ENCODE measurements around the gene PTPRD. TPM values are rescaled to one million over a fixed set of nuclear protein-coding genes. Genes with fewer than 3 reads are reported as not detected.

PTPRD gene
- total RNA-seq, 1 donor from 2014 or later = 139 TPM

DNA sequence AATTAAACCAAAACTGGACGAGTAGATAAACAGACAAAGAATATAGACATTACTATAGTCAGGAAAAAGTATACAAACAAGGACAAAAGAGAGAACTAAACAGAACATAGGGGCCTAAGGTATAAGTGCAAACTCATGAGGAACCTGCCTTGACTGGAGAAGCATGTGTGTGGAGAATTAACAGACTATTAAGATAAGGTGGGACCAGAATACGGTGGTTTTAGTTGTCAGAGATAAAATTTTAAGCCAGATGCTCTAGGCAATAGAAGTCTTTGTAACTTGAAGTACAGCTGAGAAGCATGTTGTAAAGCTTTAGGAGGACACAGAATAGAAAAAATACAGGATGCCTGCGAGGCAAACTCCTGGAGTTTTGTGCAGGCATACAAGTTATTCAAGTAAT is 707.1 kb downstream of the PTPRD start:
- no peaks in the 10 kb centered on the region for H3K9me3 Mint-ChIP-seq
- no peak for TF ChIP-seq CTCF (conservative IDR thresholded peaks at IDR 0.05)
- no peaks in the 10 kb centered on the region for H3K4me1 Mint-ChIP-seq
- no peaks in the 10 kb centered on the region for H3K36me3 Mint-ChIP-seq (ENCODE audit: low read depth)
- no peak overlapping the region for H3K4me3 Mint-ChIP-seq
- no peak overlapping the region for H3K27ac Mint-ChIP-seq (ENCODE audit: unreplicated experiment)
- DNase-seq (ENCODE audit: low read depth, low spot score) = no peak
- no peaks in the 10 kb centered on the region for H3K27me3 Mint-ChIP-seq (ENCODE audit: low read depth)

DNA sequence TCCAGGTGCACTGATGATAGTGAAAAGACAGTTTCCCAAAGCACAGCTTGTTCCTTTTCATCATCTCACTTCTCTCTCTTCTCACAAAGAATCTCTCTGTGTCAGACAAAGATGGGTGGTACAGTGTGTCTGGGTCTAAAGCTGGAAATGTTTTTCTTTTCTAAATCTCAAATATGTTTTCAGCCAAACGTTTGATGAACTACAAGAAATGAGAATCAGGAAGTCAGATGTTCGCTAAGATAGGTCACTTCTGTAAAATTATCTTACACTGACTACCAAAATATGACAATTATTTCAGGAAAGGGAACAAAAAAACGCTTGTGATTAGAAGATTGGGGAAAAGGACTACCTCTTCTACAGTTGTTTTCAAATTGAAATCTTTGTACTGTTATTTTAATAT is 708.8 kb downstream of the PTPRD start:
- DNase-seq (ENCODE audit: low read depth, low spot score) = no peak
- H3K27ac Mint-ChIP-seq (ENCODE audit: unreplicated experiment) = no peak overlapping the region
- TF ChIP-seq CTCF (conservative IDR thresholded peaks at IDR 0.05) = no peak
- no peaks in the 10 kb centered on the region for H3K27me3 Mint-ChIP-seq (ENCODE audit: low read depth)
- H3K36me3 Mint-ChIP-seq (ENCODE audit: low read depth) = no peaks in the 10 kb centered on the region
- no peak overlapping the region for H3K4me3 Mint-ChIP-seq
- no peaks in the 10 kb centered on the region for H3K9me3 Mint-ChIP-seq
- no peaks in the 10 kb centered on the region for H3K4me1 Mint-ChIP-seq

DNA sequence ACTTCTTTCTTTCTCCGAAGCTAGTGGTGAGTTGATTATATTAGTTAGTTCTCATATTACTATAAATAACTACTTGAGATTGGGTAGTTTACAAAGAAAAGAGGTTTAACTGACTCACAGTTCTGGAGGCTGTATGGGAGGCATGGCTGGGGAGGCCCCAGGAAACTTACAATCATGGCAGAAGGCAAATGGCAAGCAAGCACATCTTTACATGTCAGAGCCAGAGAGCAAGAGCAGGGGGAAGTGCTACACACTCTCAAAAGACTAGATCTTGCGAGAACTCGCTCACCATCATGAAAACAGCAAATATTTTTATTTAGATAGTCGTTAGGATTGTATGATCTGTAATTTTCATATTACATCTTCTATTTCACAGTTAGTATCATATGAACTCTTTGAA is 711.2 kb downstream of the PTPRD start:
- Mint-ChIP-seq H3K4me3 (no peak overlapping the region), H3K9me3 (no peaks in the 10 kb centered on the region), H3K27ac (ENCODE audit: unreplicated experiment) (no peak overlapping the region), H3K36me3 (ENCODE audit: low read depth) (no peaks in the 10 kb centered on the region), H3K27me3 (ENCODE audit: low read depth) (no peaks in the 10 kb centered on the region), H3K4me1 (no peaks in the 10 kb centered on the region)
- no peak for TF ChIP-seq CTCF (conservative IDR thresholded peaks at IDR 0.05)
- DNase-seq (ENCODE audit: low read depth, low spot score) = no peak

DNA sequence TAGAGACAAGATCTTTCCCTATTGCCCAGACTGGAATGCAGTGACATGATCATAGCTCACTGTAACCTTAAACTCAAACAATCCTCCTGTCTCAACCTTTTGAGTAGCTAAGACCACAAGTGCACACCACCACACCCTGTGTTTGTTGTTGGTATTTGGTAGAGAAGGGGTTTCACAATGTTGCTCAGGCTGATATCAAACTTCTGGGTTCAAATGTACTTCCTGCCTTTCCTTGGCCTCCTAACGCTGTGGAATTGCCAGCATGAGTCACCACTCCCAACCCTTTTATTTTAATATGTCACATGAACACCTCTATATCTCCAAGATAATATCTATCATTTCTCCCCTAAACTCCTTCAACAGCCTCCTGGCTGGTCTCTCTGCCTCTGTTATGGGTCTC is 719.0 kb downstream of the PTPRD start:
- no peaks in the 10 kb centered on the region for H3K36me3 Mint-ChIP-seq (ENCODE audit: low read depth)
- H3K27me3 Mint-ChIP-seq (ENCODE audit: low read depth) = no peaks in the 10 kb centered on the region
- DNase-seq (ENCODE audit: low read depth, low spot score) = no peak
- TF ChIP-seq CTCF (conservative IDR thresholded peaks at IDR 0.05) = no peak
- no peaks in the 10 kb centered on the region for H3K9me3 Mint-ChIP-seq
- H3K27ac Mint-ChIP-seq (ENCODE audit: unreplicated experiment) = no peak overlapping the region
- no peak overlapping the region for H3K4me3 Mint-ChIP-seq
- no peaks in the 10 kb centered on the region for H3K4me1 Mint-ChIP-seq

DNA sequence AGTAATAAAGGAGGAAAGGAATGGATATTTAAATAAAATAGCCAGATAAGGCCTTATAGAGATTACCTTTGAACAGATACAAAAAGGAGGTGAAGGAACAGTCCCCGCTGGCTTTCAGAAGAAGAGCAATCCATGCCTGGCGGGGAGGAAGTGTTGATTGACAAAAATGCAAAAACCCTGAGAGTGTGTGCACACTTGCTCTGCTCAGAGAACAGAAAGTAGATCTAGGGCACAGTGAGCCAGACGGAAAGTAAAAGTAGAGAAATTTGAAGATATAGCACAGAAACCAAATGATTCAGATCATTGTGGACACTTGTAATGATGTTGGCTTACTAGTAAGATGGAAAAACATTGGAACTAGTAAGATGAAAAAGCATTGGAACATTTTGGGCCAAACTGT is 720.6 kb downstream of the PTPRD start:
- no peaks in the 10 kb centered on the region for H3K36me3 Mint-ChIP-seq (ENCODE audit: low read depth)
- no peaks in the 10 kb centered on the region for H3K4me1 Mint-ChIP-seq
- no peaks in the 10 kb centered on the region for H3K27me3 Mint-ChIP-seq (ENCODE audit: low read depth)
- no peak overlapping the region for H3K4me3 Mint-ChIP-seq
- DNase-seq (ENCODE audit: low read depth, low spot score) = no peak
- no peaks in the 10 kb centered on the region for H3K9me3 Mint-ChIP-seq
- no peak for TF ChIP-seq CTCF (conservative IDR thresholded peaks at IDR 0.05)
- no peak overlapping the region for H3K27ac Mint-ChIP-seq (ENCODE audit: unreplicated experiment)

- Mint-ChIP-seq H3K9me3 (peaks cover 5% of the 10 kb centered on the region), H3K27ac (ENCODE audit: unreplicated experiment) (no peak overlapping the region), H3K27me3 (ENCODE audit: low read depth) (no peaks in the 10 kb centered on the region), H3K4me3 (no peak overlapping the region), H3K4me1 (no peaks in the 10 kb centered on the region), H3K36me3 (ENCODE audit: low read depth) (no peaks in the 10 kb centered on the region)
- TF ChIP-seq CTCF (conservative IDR thresholded peaks at IDR 0.05) = no peak
- DNase-seq (ENCODE audit: low read depth, low spot score) = no peak
These were observed 731.1 kb downstream of the PTPRD start for GRCh38 chr9:9881692-9882091.

Measured in neural crest cell (in vitro differentiated cells).